NB4 (cell line): ENCODE results near the gene ARAP2.

Experiments used
- CTCF ChIP-seq: IDR thresholded peaks from one replicate; pipeline ENCODE4 v1.5.1; 2012; ENCODE audit warnings: low read depth, low read length
- POLR2A ChIP-seq: IDR thresholded peaks from 2 replicates; pipeline ENCODE4 v1.6.1; 2011; ENCODE audit warnings: mild to moderate bottlenecking; ENCODE audit not compliant: insufficient read length; ENCODE audit errors: extremely low read depth

GRCh38 chr4:36226430-36227227, 17.7 kb downstream of the ARAP2 start:
- TF ChIP-seq CTCF (no peak), POLR2A (no peak)
